DMS79 treated with DMSO at 0.1 percent for 48 hours (cell line): ENCODE data around the gene MB.

ENCODE experiments used
- DNase-seq: peaks from one replicate; lab custom pipeline; 2025; lab: John Stamatoyannopoulos, UW

MB gene

GRCh38 chr22:35572556-35572955 is 44.6 kb downstream of the MB start:
- no peak for DNase-seq

- DNase-seq, result no peak
These were observed 46.4 kb downstream of the MB start for GRCh38 chr22:35570686-35571194.

GRCh38 chr22:35569916-35570315 is 47.2 kb downstream of the MB start:
- no peak for DNase-seq

GRCh38 chr22:35568751-35569739 is 48.1 kb downstream of the MB start:
- DNase-seq, result no peak

GRCh38 chr22:35567351-35568141 is 49.6 kb downstream of the MB start:
- DNase-seq, result no peak

- DNase-seq, result no peak
These were observed 51.9 kb downstream of the MB start for GRCh38 chr22:35564975-35565867.

- DNase-seq, result no peak
These were observed 53.9 kb downstream of the MB start for GRCh38 chr22:35563211-35563610.

GRCh38 chr22:35561796-35562526 is 55.2 kb downstream of the MB start:
- DNase-seq, result no peak

- no peak for DNase-seq
These were observed 56.3 kb downstream of the MB start for GRCh38 chr22:35560824-35561223.

GRCh38 chr22:35560366-35560765 is 56.8 kb downstream of the MB start:
- no peak for DNase-seq

GRCh38 chr22:35559354-35560005 is 57.6 kb downstream of the MB start:
- DNase-seq, result no peak

GRCh38 chr22:35558719-35559118 is 58.4 kb downstream of the MB start:
- no peak for DNase-seq

- DNase-seq, result no peak
These were observed 59.1 kb downstream of the MB start for GRCh38 chr22:35558031-35558430.
